ENCODE results near the gene WNT2.

DNA sequence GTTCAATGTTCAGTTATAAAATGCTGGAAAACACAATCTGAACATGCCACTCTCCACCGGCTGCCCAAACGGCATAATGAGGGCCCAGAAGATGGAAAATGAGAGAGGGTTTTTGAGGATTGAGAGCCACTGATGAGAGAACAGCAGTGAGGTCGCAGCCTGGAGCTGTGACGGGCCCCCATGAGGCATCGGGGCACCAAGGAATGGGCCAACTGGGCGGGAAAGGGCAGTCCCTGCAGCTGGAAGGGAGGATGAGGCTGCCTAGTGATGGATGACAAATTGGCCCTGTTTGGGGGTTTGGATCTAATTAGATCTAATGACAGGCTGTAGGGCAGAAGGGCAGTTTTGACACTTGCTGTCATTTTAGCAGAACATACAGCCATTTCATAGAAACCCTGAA, 39.1 kb downstream of the WNT2 start:
- TF ChIP-seq POLR2A (IDR thresholded peaks at IDR 0.05): no peak
- TF ChIP-seq, protein P1, sequence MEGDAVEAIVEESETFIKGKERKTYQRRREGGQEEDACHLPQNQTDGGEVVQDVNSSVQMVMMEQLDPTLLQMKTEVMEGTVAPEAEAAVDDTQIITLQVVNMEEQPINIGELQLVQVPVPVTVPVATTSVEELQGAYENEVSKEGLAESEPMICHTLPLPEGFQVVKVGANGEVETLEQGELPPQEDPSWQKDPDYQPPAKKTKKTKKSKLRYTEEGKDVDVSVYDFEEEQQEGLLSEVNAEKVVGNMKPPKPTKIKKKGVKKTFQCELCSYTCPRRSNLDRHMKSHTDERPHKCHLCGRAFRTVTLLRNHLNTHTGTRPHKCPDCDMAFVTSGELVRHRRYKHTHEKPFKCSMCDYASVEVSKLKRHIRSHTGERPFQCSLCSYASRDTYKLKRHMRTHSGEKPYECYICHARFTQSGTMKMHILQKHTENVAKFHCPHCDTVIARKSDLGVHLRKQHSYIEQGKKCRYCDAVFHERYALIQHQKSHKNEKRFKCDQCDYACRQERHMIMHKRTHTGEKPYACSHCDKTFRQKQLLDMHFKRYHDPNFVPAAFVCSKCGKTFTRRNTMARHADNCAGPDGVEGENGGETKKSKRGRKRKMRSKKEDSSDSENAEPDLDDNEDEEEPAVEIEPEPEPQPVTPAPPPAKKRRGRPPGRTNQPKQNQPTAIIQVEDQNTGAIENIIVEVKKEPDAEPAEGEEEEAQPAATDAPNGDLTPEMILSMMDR (IDR thresholded peaks at IDR 0.05): no peak

Data from body of pancreas (tissue), 4 donors.